Measurements from ENCODE around the gene HSD17B4.

GRCh38 chr5:119468286-119468685, 16.0 kb downstream of the HSD17B4 start:
- TF ChIP-seq CTCF (IDR thresholded peaks at IDR 0.05; ENCODE audit: low read depth, low read length, poor library complexity, severe bottlenecking) = no peak
- TF ChIP-seq EZH2phosphoT487 (IDR thresholded peaks at IDR 0.05; ENCODE audit: borderline replicate concordance, low read length) = no peak
